ENCODE results near the gene LASP1. TPM values are rescaled to one million over a fixed set of nuclear protein-coding genes. Genes with fewer than 3 reads are reported as not detected.

The LASP1 gene
- total RNA-seq, 4 donors from 2014 or later, result 69.3 to 77.5 (median 71.1) TPM

GRCh38 chr17:38885728-38886642 lies 16.1 kb downstream of the LASP1 start:
- 25 to 37% methylated on average over 11 of the region's 11 CpGs for WGBS, 2 donors
- TF ChIP-seq POLR2A (IDR thresholded peaks at IDR 0.05) (no peak), CTCF (IDR thresholded peaks at IDR 0.05) (peak in 1 of 6 experiments; percentile 15)
- no peak overlapping the region for H3K4me3 ChIP-seq (replicated peaks in 1 of 3)
- intact Hi-C loops (cut with DNase I), result no loop called here
- peaks cover 26 to 57% of the 10 kb centered on the region in 2 donors for H3K4me1 ChIP-seq
- H3K36me3 ChIP-seq, result peaks cover 5 to 10% of the 10 kb centered on the region in 2 donors
- H3K27me3 ChIP-seq, result no peaks in the 10 kb centered on the region
- DNase-seq, result peak; percentile 50 to 58
- no peaks in the 10 kb centered on the region for H3K9me3 ChIP-seq
- no peak overlapping the region for H3K27ac ChIP-seq

GRCh38 chr17:38886643-38887010 lies 16.8 kb downstream of the LASP1 start:
- Histone ChIP-seq H3K4me3 (replicated peaks in 1 of 3) (no peak overlapping the region), H3K27ac (no peak overlapping the region), H3K4me1 (peaks cover 19 to 51% of the 10 kb centered on the region in 2 donors), H3K36me3 (peaks cover 11% of the 10 kb centered on the region in 2 donors), H3K9me3 (no peaks in the 10 kb centered on the region), H3K27me3 (no peaks in the 10 kb centered on the region)
- TF ChIP-seq CTCF (IDR thresholded peaks at IDR 0.05) (no peak), POLR2A (IDR thresholded peaks at IDR 0.05) (no peak)
- DNase-seq, result no peak
- intact Hi-C loops (cut with DNase I), result no loop called here
- 86% methylated on average over 8 of the region's 8 CpGs for WGBS, 2 donors

GRCh38 chr17:38888842-38889241 lies 19.0 kb downstream of the LASP1 start:
- Histone ChIP-seq H3K4me1 (peaks cover 7 to 42% of the 10 kb centered on the region in 2 donors), H3K4me3 (replicated peaks in 1 of 3) (no peak overlapping the region), H3K27ac (no peak overlapping the region), H3K27me3 (no peaks in the 10 kb centered on the region), H3K9me3 (no peaks in the 10 kb centered on the region), H3K36me3 (peaks cover 24 to 25% of the 10 kb centered on the region in 2 donors)
- DNase-seq, result no peak
- intact Hi-C loops (cut with DNase I), result no loop called here
- WGBS, 2 donors, result 89 to 91% methylated on average over 9 of the region's 9 CpGs
- TF ChIP-seq CTCF (IDR thresholded peaks at IDR 0.05), result no peak
- no peak for TF ChIP-seq POLR2A (IDR thresholded peaks at IDR 0.05)

- TF ChIP-seq POLR2A (IDR thresholded peaks at IDR 0.05) (no peak), CTCF (IDR thresholded peaks at IDR 0.05) (no peak)
- Histone ChIP-seq H3K9me3 (no peaks in the 10 kb centered on the region), H3K27ac (no peak overlapping the region), H3K27me3 (no peaks in the 10 kb centered on the region), H3K4me3 (replicated peaks in 1 of 3) (no peak overlapping the region), H3K36me3 (peaks cover 24 to 25% of the 10 kb centered on the region in 2 donors), H3K4me1 (peaks cover 7 to 37% of the 10 kb centered on the region in 2 donors)
- 86 to 87% methylated on average over 10 to 12 of the region's 12 CpGs for WGBS, 2 donors
- no peak for DNase-seq
- intact Hi-C loops (cut with DNase I), result no loop called here
These were observed 20.0 kb downstream of the LASP1 start for GRCh38 chr17:38889745-38890409.

- TF ChIP-seq CTCF (IDR thresholded peaks at IDR 0.05) (no peak), POLR2A (IDR thresholded peaks at IDR 0.05) (no peak)
- 78 to 90% methylated on average over 4 to 8 of the region's 8 CpGs for WGBS, 2 donors
- no peaks in the 10 kb centered on the region for H3K9me3 ChIP-seq
- intact Hi-C loops (cut with DNase I), result no loop called here
- H3K36me3 ChIP-seq, result peaks cover 24 to 25% of the 10 kb centered on the region in 2 donors
- no peak overlapping the region for H3K4me3 ChIP-seq (replicated peaks in 1 of 3)
- H3K27ac ChIP-seq, result no peak overlapping the region
- no peaks in the 10 kb centered on the region for H3K27me3 ChIP-seq
- DNase-seq, result no peak
- H3K4me1 ChIP-seq, result peaks cover 5 to 32% of the 10 kb centered on the region in 2 donors
These were observed 20.5 kb downstream of the LASP1 start for GRCh38 chr17:38890410-38890746.

Data from thyroid gland (tissue), 4 donors.